ENCODE results near the gene CGREF1. TPM values are rescaled to one million over a fixed set of nuclear protein-coding genes. Genes with fewer than 3 reads are reported as not detected.
A peak's percentile ranks its signal among the peaks of the same experiment; 100 is the strongest.

CGREF1 gene
- total and polyA plus RNA-seq, 4 donors = 0.98 to 16.1 (median 11.7) TPM

GRCh38 chr2:27164960-27165763 lies 46.2 kb upstream of the CGREF1 start:
- H3K9me3 ChIP-seq (ENCODE audit: control insufficient read depth in 4 of 4, low read length in 3 of 4) = no peaks in the 10 kb centered on the region
- WGBS = 94% methylated on average over 8 of the region's 8 CpGs
- DNase-seq (ENCODE audit: low spot score) = no peak
- TF ChIP-seq HNF4G (IDR thresholded peaks at IDR 0.05) (no peak), GABPA (IDR thresholded peaks at IDR 0.05 in 1 of 2, conservative IDR thresholded peaks at IDR 0.05 in 1 of 2) (no peak)
- H3K9ac ChIP-seq (ENCODE audit: low read depth in 1 of 2, low read length in 2 of 2) = no peak overlapping the region
- H3K4me3 ChIP-seq (ENCODE audit: low read depth in 1 of 3, low read length in 3 of 3) = no peak overlapping the region
- H3K27me3 ChIP-seq (ENCODE audit: control insufficient read depth in 4 of 4, insufficient read depth in 4 of 4, low read length in 3 of 4) = no peaks in the 10 kb centered on the region
- no peaks in the 10 kb centered on the region for H3K36me3 ChIP-seq (ENCODE audit: control insufficient read depth in 4 of 4, insufficient read depth in 3 of 4, low read depth in 1 of 4, low read length in 3 of 4)
- H3K27ac ChIP-seq (ENCODE audit: low read depth in 1 of 2, low read length in 2 of 2) = no peak overlapping the region
- peaks cover 0 to 6% (median under 1%) of the 10 kb centered on the region in 4 donors for H3K4me1 ChIP-seq (ENCODE audit: control insufficient read depth in 4 of 4, insufficient read depth in 4 of 4, low read length in 3 of 4)

GRCh38 chr2:27162151-27163121 lies 43.5 kb upstream of the CGREF1 start:
- H3K9ac ChIP-seq (ENCODE audit: low read depth in 1 of 2, low read length in 2 of 2) = peak overlapping the region in 1 of 2 donors; percentile 93
- peak overlapping the region; percentile 76 to 79 for H3K27ac ChIP-seq (ENCODE audit: low read depth in 1 of 2, low read length in 2 of 2)

More at GRCh38 chr2:27162151-27163121, 43.5 kb upstream of the CGREF1 start:
- Histone ChIP-seq H3K4me3 (ENCODE audit: low read depth in 1 of 3, low read length in 3 of 3) (peak overlapping the region; percentile 21 to 66 (median 57)), H3K27me3 (ENCODE audit: control insufficient read depth in 4 of 4, insufficient read depth in 4 of 4, low read length in 3 of 4) (no peaks in the 10 kb centered on the region), H3K4me1 (ENCODE audit: control insufficient read depth in 4 of 4, insufficient read depth in 4 of 4, low read length in 3 of 4) (peaks cover 0 to 2% (median under 1%) of the 10 kb centered on the region in 4 donors), H3K36me3 (ENCODE audit: control insufficient read depth in 4 of 4, insufficient read depth in 3 of 4, low read depth in 1 of 4, low read length in 3 of 4) (no peaks in the 10 kb centered on the region), H3K9me3 (ENCODE audit: control insufficient read depth in 4 of 4, low read length in 3 of 4) (no peaks in the 10 kb centered on the region)
- WGBS = 44% methylated on average over 15 of the region's 15 CpGs
- no peak for TF ChIP-seq GABPA (IDR thresholded peaks at IDR 0.05 in 1 of 2, conservative IDR thresholded peaks at IDR 0.05 in 1 of 2)
- peak in 1 of 2 donors; percentile 21 for TF ChIP-seq HNF4A (conservative IDR thresholded peaks at IDR 0.05)
- TF ChIP-seq TAF1 (conservative IDR thresholded peaks at IDR 0.05) = peak; percentile 20
- TF ChIP-seq FOXA1 (IDR thresholded peaks at IDR 0.05) = no peak
- TF ChIP-seq ATF3 (IDR thresholded peaks at IDR 0.05) = no peak
- TF ChIP-seq ZBTB33 (IDR thresholded peaks at IDR 0.05) = no peak
- no peak for TF ChIP-seq RAD21 (IDR thresholded peaks at IDR 0.05)
- no peak for TF ChIP-seq CTCF (IDR thresholded peaks at IDR 0.05; ENCODE audit: low read depth, low read length, missing input control)
- peak; percentile 8 to 36 for TF ChIP-seq RXRA (IDR thresholded peaks at IDR 0.05)
- no peak for TF ChIP-seq HNF4G (IDR thresholded peaks at IDR 0.05)
- TF ChIP-seq EGR1 (IDR thresholded peaks at IDR 0.05; ENCODE audit: low read depth in 2 of 2) = no peak
- peak; percentile 59 for TF ChIP-seq REST (IDR thresholded peaks at IDR 0.05)
- no peak for TF ChIP-seq NR2F2 (IDR thresholded peaks at IDR 0.05)
- peak; percentile 44 for TF ChIP-seq YY1 (IDR thresholded peaks at IDR 0.05)
- TF ChIP-seq JUND (IDR thresholded peaks at IDR 0.05) = no peak
- no peak for TF ChIP-seq FOXA2 (IDR thresholded peaks at IDR 0.05)
- TF ChIP-seq MAX (IDR thresholded peaks at IDR 0.05) = no peak
- DNase-seq (ENCODE audit: low spot score) = no peak
